WTC11 (cell line): ENCODE data around the gene GIPR. TPM values are rescaled to one million over a fixed set of nuclear protein-coding genes. Genes with fewer than 3 reads are reported as not detected.
A peak's percentile ranks its signal among the peaks of the same experiment; 100 is the strongest.

Experiments used
- ATF1 ChIP-seq: sonication (generic); formaldehyde crosslinking; IDR thresholded peaks from 2 replicates; pipeline ENCODE4 v1.8.1; 2023; ENCODE audit warnings: mild to moderate bottlenecking, moderate library complexity, missing genetic modification reagents
- EMX1 ChIP-seq: fragments of 250-450 bp; sonication (Bioruptor Pico); IDR thresholded peaks from 2 replicates; pipeline ENCODE4 v1.8.0; 2021; ENCODE audit warnings: mild to moderate bottlenecking
- FOXJ3 ChIP-seq: sonication (generic); formaldehyde crosslinking; IDR thresholded peaks from 2 replicates; pipeline ENCODE4 v1.9.0; 2021; ENCODE audit warnings: missing genetic modification reagents, mild to moderate bottlenecking, borderline replicate concordance
- FOXP1 ChIP-seq: sonication (generic); formaldehyde crosslinking; IDR thresholded peaks from 2 replicates; pipeline ENCODE4 v1.8.0; 2022; ENCODE audit warnings: missing genetic modification reagents, mild to moderate bottlenecking, moderate library complexity, borderline replicate concordance
- FOXP4 ChIP-seq: sonication (generic); formaldehyde crosslinking; IDR thresholded peaks from 2 replicates; pipeline ENCODE4 v1.8.0; 2022; ENCODE audit warnings: mild to moderate bottlenecking, missing genetic modification reagents
- GTF2I ChIP-seq: fragments of 250-450 bp; sonication (Bioruptor Pico); conservative IDR thresholded peaks from 2 replicates; pipeline ENCODE4 v1.4.0; 2021; ENCODE audit warnings: mild to moderate bottlenecking
- JAZF1 ChIP-seq: fragments of 250-450 bp; sonication (Bioruptor Pico); IDR thresholded peaks from 2 replicates; pipeline ENCODE4 v1.9.0; 2021; ENCODE audit warnings: moderate library complexity, mild to moderate bottlenecking, inconsistent platforms
- JUN ChIP-seq: sonication (generic); formaldehyde crosslinking; IDR thresholded peaks from 2 replicates; pipeline ENCODE4 v1.8.0; 2023; ENCODE audit warnings: mild to moderate bottlenecking, missing genetic modification reagents
- KAT7 ChIP-seq: sonication (generic); formaldehyde crosslinking; IDR thresholded peaks from 2 replicates; pipeline ENCODE4 v1.8.1; 2023; ENCODE audit warnings: missing genetic modification reagents, mild to moderate bottlenecking, borderline replicate concordance
- NFATC4 ChIP-seq: fragments of 250-450 bp; sonication (Bioruptor Pico); IDR thresholded peaks from 2 replicates; pipeline ENCODE4 v1.9.0; 2021; ENCODE audit warnings: mild to moderate bottlenecking
- NFYB ChIP-seq: sonication (generic); formaldehyde crosslinking; conservative IDR thresholded peaks from 2 replicates; pipeline ENCODE4 v1.8.0; 2022; ENCODE audit warnings: low read depth, missing genetic modification reagents
- PRRX2 ChIP-seq: fragments of 250-450 bp; sonication (Bioruptor Pico); IDR thresholded peaks from 2 replicates; pipeline ENCODE4 v1.8.0; 2021; ENCODE audit warnings: mild to moderate bottlenecking
- SOX15 ChIP-seq: fragments of 250-450 bp; sonication (Bioruptor Pico); IDR thresholded peaks from 2 replicates; pipeline ENCODE4 v1.9.0; 2021; ENCODE audit warnings: mild to moderate bottlenecking
- SP1 ChIP-seq: sonication (generic); formaldehyde crosslinking; conservative IDR thresholded peaks from 2 replicates; pipeline ENCODE4 v1.8.1; 2022; ENCODE audit warnings: missing genetic modification reagents
- TEAD1 ChIP-seq: sonication (generic); formaldehyde crosslinking; IDR thresholded peaks from 2 replicates; pipeline ENCODE4 v1.8.0; 2022; ENCODE audit warnings: mild to moderate bottlenecking, missing genetic modification reagents
- TP53 ChIP-seq: sonication (generic); formaldehyde crosslinking; IDR thresholded peaks from 2 replicates; pipeline ENCODE4 v1.8.1; 2023; ENCODE audit warnings: mild to moderate bottlenecking, missing genetic modification reagents
- ZNF138 ChIP-seq: sonication (generic); formaldehyde crosslinking; conservative IDR thresholded peaks from 2 replicates; pipeline ENCODE4 v1.8.1; 2022; ENCODE audit warnings: mild to moderate bottlenecking, moderate library complexity, missing genetic modification reagents
- ZNF219 ChIP-seq: sonication (generic); formaldehyde crosslinking; IDR thresholded peaks from 2 replicates; pipeline ENCODE4 v1.8.0; 2023; ENCODE audit warnings: missing genetic modification reagents, mild to moderate bottlenecking, borderline replicate concordance
- ZNF281 ChIP-seq: sonication (generic); formaldehyde crosslinking; IDR thresholded peaks from 2 replicates; pipeline ENCODE4 v1.8.0; 2023; ENCODE audit warnings: mild to moderate bottlenecking, missing genetic modification reagents
- ZNF396 ChIP-seq: fragments of 250-450 bp; sonication (Bioruptor Pico); IDR thresholded peaks from 2 replicates; pipeline ENCODE4 v1.8.0; 2021; ENCODE audit warnings: mild to moderate bottlenecking, moderate library complexity, borderline replicate concordance
- ZNF423 ChIP-seq: fragments of 250-450 bp; sonication (Bioruptor Pico); IDR thresholded peaks from 2 replicates; pipeline ENCODE4 v2.1.2; 2022; ENCODE audit warnings: mild to moderate bottlenecking, moderate library complexity
- ZNF671 ChIP-seq: fragments of 250-450 bp; sonication (Bioruptor Pico); IDR thresholded peaks from 2 replicates; pipeline ENCODE4 v1.8.0; 2021; ENCODE audit warnings: mild to moderate bottlenecking
- total RNA-seq: library from RNA; stranded (reverse); gene quantifications from 3 replicates; pipeline ENCODE4 v1.2.3, GENCODE V29; 2021
- TF ChIP-seq, protein P1 (sequence below): fragments of 250-450 bp; sonication (Bioruptor Pico); IDR thresholded peaks from 2 replicates; pipeline ENCODE4 v1.9.0; 2021; ENCODE audit warnings: mild to moderate bottlenecking, borderline replicate concordance
- TF ChIP-seq, protein P2 (sequence below): sonication (generic); formaldehyde crosslinking; conservative IDR thresholded peaks from 2 replicates; pipeline ENCODE4 v1.8.1; 2022; ENCODE audit warnings: mild to moderate bottlenecking, missing genetic modification reagents
- TF ChIP-seq, protein P3 (sequence below): sonication (generic); formaldehyde crosslinking; IDR thresholded peaks from 2 replicates; pipeline ENCODE4 v1.8.1; 2022; ENCODE audit warnings: low read depth, missing genetic modification reagents, borderline replicate concordance
- TF ChIP-seq, protein P4 (sequence below): sonication (generic); formaldehyde crosslinking; IDR thresholded peaks from 2 replicates; pipeline ENCODE4 v1.8.0; 2023; ENCODE audit warnings: missing genetic modification reagents
- TF ChIP-seq, protein P5 (sequence below): fragments of 250-450 bp; sonication (Bioruptor Pico); IDR thresholded peaks from 2 replicates; pipeline ENCODE4 v2.1.2; 2022; ENCODE audit warnings: mild to moderate bottlenecking, moderate library complexity

The GIPR gene
- total RNA-seq, 1 experiment from 2014 or later, result 1.8 TPM

GRCh38 chr19:45717131-45717982 is 49.3 kb downstream of the GIPR start (continued):
- TF ChIP-seq ZNF281 (no peak), EMX1 (CRISPR knock-in tag) (no peak), ZNF219 (CRISPR knock-in tag) (no peak), KAT7 (no peak), SP1 (peak; percentile 93), JAZF1 (CRISPR knock-in tag) (no peak), TEAD1 (no peak; the same call in 1 of the 2 replicates), ZNF138 (CRISPR knock-in tag) (no peak), GTF2I (CRISPR knock-in tag) (no peak), ATF1 (CRISPR knock-in tag) (no peak), ZNF396 (CRISPR knock-in tag) (no peak), NFYB (CRISPR knock-in tag) (peak; percentile 78), FOXJ3 (CRISPR knock-in tag) (no peak), NFATC4 (no peak; the same call in 1 of the 2 replicates), SOX15 (CRISPR knock-in tag) (no peak), PRRX2 (CRISPR knock-in tag) (no peak), TP53 (no peak), FOXP1 (CRISPR knock-in tag) (peak; percentile 69; the same call in 1 of the 2 replicates), JUN (CRISPR knock-in tag) (no peak), ZNF423 (no peak), FOXP4 (peak; percentile 71; the same call in 1 of the 2 replicates), ZNF671 (no peak)
- TF ChIP-seq, protein P1, sequence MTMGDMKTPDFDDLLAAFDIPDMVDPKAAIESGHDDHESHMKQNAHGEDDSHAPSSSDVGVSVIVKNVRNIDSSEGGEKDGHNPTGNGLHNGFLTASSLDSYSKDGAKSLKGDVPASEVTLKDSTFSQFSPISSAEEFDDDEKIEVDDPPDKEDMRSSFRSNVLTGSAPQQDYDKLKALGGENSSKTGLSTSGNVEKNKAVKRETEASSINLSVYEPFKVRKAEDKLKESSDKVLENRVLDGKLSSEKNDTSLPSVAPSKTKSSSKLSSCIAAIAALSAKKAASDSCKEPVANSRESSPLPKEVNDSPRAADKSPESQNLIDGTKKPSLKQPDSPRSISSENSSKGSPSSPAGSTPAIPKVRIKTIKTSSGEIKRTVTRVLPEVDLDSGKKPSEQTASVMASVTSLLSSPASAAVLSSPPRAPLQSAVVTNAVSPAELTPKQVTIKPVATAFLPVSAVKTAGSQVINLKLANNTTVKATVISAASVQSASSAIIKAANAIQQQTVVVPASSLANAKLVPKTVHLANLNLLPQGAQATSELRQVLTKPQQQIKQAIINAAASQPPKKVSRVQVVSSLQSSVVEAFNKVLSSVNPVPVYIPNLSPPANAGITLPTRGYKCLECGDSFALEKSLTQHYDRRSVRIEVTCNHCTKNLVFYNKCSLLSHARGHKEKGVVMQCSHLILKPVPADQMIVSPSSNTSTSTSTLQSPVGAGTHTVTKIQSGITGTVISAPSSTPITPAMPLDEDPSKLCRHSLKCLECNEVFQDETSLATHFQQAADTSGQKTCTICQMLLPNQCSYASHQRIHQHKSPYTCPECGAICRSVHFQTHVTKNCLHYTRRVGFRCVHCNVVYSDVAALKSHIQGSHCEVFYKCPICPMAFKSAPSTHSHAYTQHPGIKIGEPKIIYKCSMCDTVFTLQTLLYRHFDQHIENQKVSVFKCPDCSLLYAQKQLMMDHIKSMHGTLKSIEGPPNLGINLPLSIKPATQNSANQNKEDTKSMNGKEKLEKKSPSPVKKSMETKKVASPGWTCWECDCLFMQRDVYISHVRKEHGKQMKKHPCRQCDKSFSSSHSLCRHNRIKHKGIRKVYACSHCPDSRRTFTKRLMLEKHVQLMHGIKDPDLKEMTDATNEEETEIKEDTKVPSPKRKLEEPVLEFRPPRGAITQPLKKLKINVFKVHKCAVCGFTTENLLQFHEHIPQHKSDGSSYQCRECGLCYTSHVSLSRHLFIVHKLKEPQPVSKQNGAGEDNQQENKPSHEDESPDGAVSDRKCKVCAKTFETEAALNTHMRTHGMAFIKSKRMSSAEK, result no peak
- TF ChIP-seq, protein P2, sequence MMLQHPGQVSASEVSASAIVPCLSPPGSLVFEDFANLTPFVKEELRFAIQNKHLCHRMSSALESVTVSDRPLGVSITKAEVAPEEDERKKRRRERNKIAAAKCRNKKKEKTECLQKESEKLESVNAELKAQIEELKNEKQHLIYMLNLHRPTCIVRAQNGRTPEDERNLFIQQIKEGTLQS (CRISPR knock-in tag), result no peak
- TF ChIP-seq, protein P3, sequence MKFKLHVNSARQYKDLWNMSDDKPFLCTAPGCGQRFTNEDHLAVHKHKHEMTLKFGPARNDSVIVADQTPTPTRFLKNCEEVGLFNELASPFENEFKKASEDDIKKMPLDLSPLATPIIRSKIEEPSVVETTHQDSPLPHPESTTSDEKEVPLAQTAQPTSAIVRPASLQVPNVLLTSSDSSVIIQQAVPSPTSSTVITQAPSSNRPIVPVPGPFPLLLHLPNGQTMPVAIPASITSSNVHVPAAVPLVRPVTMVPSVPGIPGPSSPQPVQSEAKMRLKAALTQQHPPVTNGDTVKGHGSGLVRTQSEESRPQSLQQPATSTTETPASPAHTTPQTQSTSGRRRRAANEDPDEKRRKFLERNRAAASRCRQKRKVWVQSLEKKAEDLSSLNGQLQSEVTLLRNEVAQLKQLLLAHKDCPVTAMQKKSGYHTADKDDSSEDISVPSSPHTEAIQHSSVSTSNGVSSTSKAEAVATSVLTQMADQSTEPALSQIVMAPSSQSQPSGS, result no peak
- TF ChIP-seq, protein P4, sequence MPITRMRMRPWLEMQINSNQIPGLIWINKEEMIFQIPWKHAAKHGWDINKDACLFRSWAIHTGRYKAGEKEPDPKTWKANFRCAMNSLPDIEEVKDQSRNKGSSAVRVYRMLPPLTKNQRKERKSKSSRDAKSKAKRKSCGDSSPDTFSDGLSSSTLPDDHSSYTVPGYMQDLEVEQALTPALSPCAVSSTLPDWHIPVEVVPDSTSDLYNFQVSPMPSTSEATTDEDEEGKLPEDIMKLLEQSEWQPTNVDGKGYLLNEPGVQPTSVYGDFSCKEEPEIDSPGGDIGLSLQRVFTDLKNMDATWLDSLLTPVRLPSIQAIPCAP (CRISPR knock-in tag), result no peak
- TF ChIP-seq, protein P5, sequence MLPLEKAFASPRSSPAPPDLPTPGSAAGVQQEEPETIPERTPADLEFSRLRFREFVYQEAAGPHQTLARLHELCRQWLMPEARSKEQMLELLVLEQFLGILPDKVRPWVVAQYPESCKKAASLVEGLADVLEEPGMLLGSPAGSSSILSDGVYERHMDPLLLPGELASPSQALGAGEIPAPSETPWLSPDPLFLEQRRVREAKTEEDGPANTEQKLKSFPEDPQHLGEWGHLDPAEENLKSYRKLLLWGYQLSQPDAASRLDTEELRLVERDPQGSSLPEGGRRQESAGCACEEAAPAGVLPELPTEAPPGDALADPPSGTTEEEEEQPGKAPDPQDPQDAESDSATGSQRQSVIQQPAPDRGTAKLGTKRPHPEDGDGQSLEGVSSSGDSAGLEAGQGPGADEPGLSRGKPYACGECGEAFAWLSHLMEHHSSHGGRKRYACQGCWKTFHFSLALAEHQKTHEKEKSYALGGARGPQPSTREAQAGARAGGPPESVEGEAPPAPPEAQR (CRISPR knock-in tag), result no peak
